A549 (cell line): ENCODE measurements around the gene CCDC33. TPM values are rescaled to one million over a fixed set of nuclear protein-coding genes. Genes with fewer than 3 reads are reported as not detected.

ENCODE experiments used
- ATAC-seq, 2 experiments: fragments of 200-7000 bp in 1 of 2; fragments of >200 bp in 1 of 2; cut with Nextera tagmentation in 1 of 2; cut with Tn5 transposase in 1 of 2; 3 replicates each; pipeline versions ENCODE4 v1.8.0 to v1.9.1; 2018 to 2020; ENCODE audit warnings: mild to moderate bottlenecking in 1 of 2, moderate library complexity in 1 of 2
- CTCF ChIA-PET: fragments of 300-600 bp; sonication (Branson Sonifier 250); formaldehyde crosslinking; extraction: SDS; loops from one replicate; lab custom pipeline; 2021; ENCODE audit warnings: antibody characterized with exemption, inconsistent platforms; lab: Yijun Ruan, JAX
- POLR2A ChIA-PET: fragments of 350-600 bp; formaldehyde crosslinking; extraction: SDS; loops from one replicate; lab custom pipeline; 2021; ENCODE audit warnings: antibody characterized with exemption, inconsistent platforms; lab: Yijun Ruan, JAX
- DNase-seq, 2 experiments: peaks; one replicate each; pipeline versions ENCODE4 v3.0.0 to v3.0.0-alpha.2; 2011 to 2016; ENCODE audit warnings: low read depth in 1 of 2, low spot score in 1 of 2
- FAIRE-seq: peaks from 2 replicates; lab custom pipeline; 2011; peaks lifted over from hg19 to GRCh38; lab: Jason Lieb, UNC
- H3K27ac ChIP-seq, 2 experiments: fragments of >200 bp; sonication (Bioruptor Twin); formaldehyde crosslinking; 3 replicates each; pipeline ENCODE4 v1.5.1; 2016 to 2017
- H3K4me1 ChIP-seq: fragments of >200 bp; sonication (Bioruptor Twin); formaldehyde crosslinking; 3 replicates; pipeline ENCODE4 v1.6.1; 2016
- H3K4me2 ChIP-seq: fragments of >200 bp; sonication (Bioruptor Twin); formaldehyde crosslinking; 3 replicates; pipeline ENCODE4 v1.6.1; 2016
- H3K4me3 ChIP-seq: fragments of >200 bp; sonication (Bioruptor Twin); formaldehyde crosslinking; 3 replicates; pipeline ENCODE4 v1.5.1; 2016
- H3K9me3 ChIP-seq: fragments of >200 bp; sonication (Bioruptor Twin); formaldehyde crosslinking; 3 replicates; pipeline ENCODE4 v1.6.1; 2016
- ATOH8 ChIP-seq: fragments of 250-450 bp; sonication (Bioruptor Pico); IDR thresholded peaks from 2 replicates; pipeline ENCODE4 v1.5.0; 2020; ENCODE audit warnings: low read depth, mild to moderate bottlenecking, moderate library complexity
- CHD2 ChIP-seq: fragments of 150-350 bp; IDR thresholded peaks from 2 replicates; pipeline ENCODE4 v1.6.1; 2014; ENCODE audit warnings: low read length; ENCODE audit not compliant: partially characterized antibody
- EHMT2 ChIP-seq: fragments of 200-600 bp; sonication (generic); IDR thresholded peaks from 2 replicates; pipeline ENCODE4 v1.6.1; 2016; ENCODE audit warnings: antibody characterized with exemption, low read depth, mild to moderate bottlenecking, moderate library complexity
- ELK1 ChIP-seq: fragments of 150-350 bp; IDR thresholded peaks from 2 replicates; pipeline ENCODE4 v1.6.1; 2014; ENCODE audit warnings: low read depth, mild to moderate bottlenecking, low read length
- EP300 ChIP-seq, 2 experiments: fragments of >200 bp; sonication (Bioruptor Twin); formaldehyde crosslinking; IDR thresholded peaks; 2 replicates in 1 of 2; 3 replicates in 1 of 2; pipeline ENCODE4 v1.6.1; 2016 to 2017
- ESRRA ChIP-seq: fragments of 150-350 bp; IDR thresholded peaks from 2 replicates; pipeline ENCODE4 v1.6.1; 2014; ENCODE audit warnings: mild to moderate bottlenecking, low read length, borderline replicate concordance
- FOSL2 ChIP-seq, 2 experiments: fragments of 450-650 bp in 1 of 2; fragments of >200 bp in 1 of 2; sonication (Bioruptor Twin) in 1 of 2; formaldehyde crosslinking; IDR thresholded peaks; 2 replicates each; pipeline versions ENCODE4 v1.5.0 to v1.6.1; 2016 to 2020; ENCODE audit warnings: mild to moderate bottlenecking in 1 of 2, moderate library complexity in 1 of 2
- HMGXB4 ChIP-seq: fragments of 250-450 bp; sonication (Bioruptor Pico); IDR thresholded peaks from 2 replicates; pipeline ENCODE4 v1.5.0; 2021; ENCODE audit warnings: mild to moderate bottlenecking, moderate library complexity, borderline replicate concordance
- JUN ChIP-seq, 2 experiments: fragments of >200 bp; sonication (Bioruptor Twin); formaldehyde crosslinking; IDR thresholded peaks; 2 replicates in 1 of 2; 3 replicates in 1 of 2; pipeline ENCODE4 v1.6.1; 2016 to 2017
- JUNB ChIP-seq: fragments of >200 bp; sonication (Bioruptor Twin); formaldehyde crosslinking; IDR thresholded peaks from 2 replicates; pipeline ENCODE4 v1.6.1; 2016
- POLR2AphosphoS2 ChIP-seq: conservative IDR thresholded peaks from 2 replicates; pipeline ENCODE4 v1.6.1; 2012; ENCODE audit warnings: low read length, improper control_type of control experiment, inconsistent platforms
- RARB ChIP-seq: fragments of 250-450 bp; sonication (Bioruptor Pico); IDR thresholded peaks from 2 replicates; pipeline ENCODE4 v1.8.0; 2021; ENCODE audit warnings: mild to moderate bottlenecking, moderate library complexity
- TP53 ChIP-seq: fragments of 250-450 bp; sonication (Bioruptor Pico); IDR thresholded peaks from 2 replicates; pipeline ENCODE4 v1.5.0; 2021; ENCODE audit warnings: mild to moderate bottlenecking, moderate library complexity
- ZC3H11A ChIP-seq: fragments of 450-650 bp; IDR thresholded peaks from 2 replicates; pipeline ENCODE4 v1.6.1; 2014; ENCODE audit warnings: antibody characterized with exemption, mild to moderate bottlenecking
- ZNF302 ChIP-seq: fragments of 250-450 bp; sonication (Bioruptor Pico); IDR thresholded peaks from 2 replicates; pipeline ENCODE4 v1.9.0; 2021; ENCODE audit warnings: inconsistent platforms, mild to moderate bottlenecking, moderate library complexity
- WGBS: methylation state at CpG from one replicate; pipeline ENCODE4 v1.1.6; 2017; ENCODE audit errors: missing lambda C conversion rate; 5-methylcytosine and 5-hydroxymethylcytosine counted together
- polyA plus RNA-seq, 4 experiments: library from polyadenylated mRNA; depleted of rRNA in 3 of 4; stranded (reverse); fragments of >200 nt; fragmentation: RNase III in 1 of 4; extraction: RNeasy Plus Mini Kit Qiagen cat#74134 plus additional on column Dnase treatment in 1 of 4; gene quantifications; 2 replicates in 3 of 4; 3 replicates in 1 of 4; pipeline ENCODE4 v1.2.3, GENCODE V29; 2011 to 2017
- TF ChIP-seq, protein P1 (sequence below): fragments of 200-600 bp; sonication (generic); IDR thresholded peaks from 2 replicates; pipeline ENCODE4 v1.6.1; 2016; ENCODE audit warnings: antibody characterized with exemption, mild to moderate bottlenecking, moderate library complexity

Gene CCDC33
- polyA plus RNA-seq, 2 of the 4 experiments (the other 2 are of a cell fraction), result 5.9 to 9.2 TPM

- no peak overlapping the region for H3K4me3 ChIP-seq
- ChIA-PET POLR2A (no interaction called here), CTCF (interaction anchor here (1.2 to 3.3 kb wide), 2 partner anchors 9 to 17 kb away, joined by 4 to 10 read pairs; no protein-coding TSS in a partner anchor)
- WGBS, result 86% methylated on average over 48 of the region's 75 CpGs
- no peaks in the 10 kb centered on the region for H3K9me3 ChIP-seq
- H3K27ac ChIP-seq, result no peak overlapping the region
- no peaks in the 10 kb centered on the region for H3K4me1 ChIP-seq
- no peak for FAIRE-seq
- no peak for ATAC-seq
- no peak for TF ChIP-seq JUNB
- TF ChIP-seq ATOH8 (CRISPR knock-in tag), result no peak
- TF ChIP-seq JUN (IDR thresholded peaks at IDR 0.05), result no peak
- TF ChIP-seq ELK1, result no peak
- no peak for TF ChIP-seq POLR2AphosphoS2
- no peak for TF ChIP-seq RARB (CRISPR knock-in tag)
- no peak for TF ChIP-seq EP300 (IDR thresholded peaks at IDR 0.05)
- no peak for TF ChIP-seq HMGXB4 (CRISPR knock-in tag)
- no peak for TF ChIP-seq ESRRA
- TF ChIP-seq, protein P1, sequence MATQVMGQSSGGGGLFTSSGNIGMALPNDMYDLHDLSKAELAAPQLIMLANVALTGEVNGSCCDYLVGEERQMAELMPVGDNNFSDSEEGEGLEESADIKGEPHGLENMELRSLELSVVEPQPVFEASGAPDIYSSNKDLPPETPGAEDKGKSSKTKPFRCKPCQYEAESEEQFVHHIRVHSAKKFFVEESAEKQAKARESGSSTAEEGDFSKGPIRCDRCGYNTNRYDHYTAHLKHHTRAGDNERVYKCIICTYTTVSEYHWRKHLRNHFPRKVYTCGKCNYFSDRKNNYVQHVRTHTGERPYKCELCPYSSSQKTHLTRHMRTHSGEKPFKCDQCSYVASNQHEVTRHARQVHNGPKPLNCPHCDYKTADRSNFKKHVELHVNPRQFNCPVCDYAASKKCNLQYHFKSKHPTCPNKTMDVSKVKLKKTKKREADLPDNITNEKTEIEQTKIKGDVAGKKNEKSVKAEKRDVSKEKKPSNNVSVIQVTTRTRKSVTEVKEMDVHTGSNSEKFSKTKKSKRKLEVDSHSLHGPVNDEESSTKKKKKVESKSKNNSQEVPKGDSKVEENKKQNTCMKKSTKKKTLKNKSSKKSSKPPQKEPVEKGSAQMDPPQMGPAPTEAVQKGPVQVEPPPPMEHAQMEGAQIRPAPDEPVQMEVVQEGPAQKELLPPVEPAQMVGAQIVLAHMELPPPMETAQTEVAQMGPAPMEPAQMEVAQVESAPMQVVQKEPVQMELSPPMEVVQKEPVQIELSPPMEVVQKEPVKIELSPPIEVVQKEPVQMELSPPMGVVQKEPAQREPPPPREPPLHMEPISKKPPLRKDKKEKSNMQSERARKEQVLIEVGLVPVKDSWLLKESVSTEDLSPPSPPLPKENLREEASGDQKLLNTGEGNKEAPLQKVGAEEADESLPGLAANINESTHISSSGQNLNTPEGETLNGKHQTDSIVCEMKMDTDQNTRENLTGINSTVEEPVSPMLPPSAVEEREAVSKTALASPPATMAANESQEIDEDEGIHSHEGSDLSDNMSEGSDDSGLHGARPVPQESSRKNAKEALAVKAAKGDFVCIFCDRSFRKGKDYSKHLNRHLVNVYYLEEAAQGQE, result no peak
- no peak for TF ChIP-seq CHD2
- no peak for TF ChIP-seq FOSL2 (IDR thresholded peaks at IDR 0.05)
- no peak for TF ChIP-seq FOSL2 (CRISPR knock-in tag; IDR thresholded peaks at IDR 0.05)
- TF ChIP-seq ZC3H11A, result no peak
- TF ChIP-seq EHMT2, result no peak
- H3K4me2 ChIP-seq, result no peak overlapping the region
- DNase-seq, result no peak
Measured at GRCh38 chr15:74365598-74366445, 129.7 kb downstream of the CCDC33 start.

DNA sequence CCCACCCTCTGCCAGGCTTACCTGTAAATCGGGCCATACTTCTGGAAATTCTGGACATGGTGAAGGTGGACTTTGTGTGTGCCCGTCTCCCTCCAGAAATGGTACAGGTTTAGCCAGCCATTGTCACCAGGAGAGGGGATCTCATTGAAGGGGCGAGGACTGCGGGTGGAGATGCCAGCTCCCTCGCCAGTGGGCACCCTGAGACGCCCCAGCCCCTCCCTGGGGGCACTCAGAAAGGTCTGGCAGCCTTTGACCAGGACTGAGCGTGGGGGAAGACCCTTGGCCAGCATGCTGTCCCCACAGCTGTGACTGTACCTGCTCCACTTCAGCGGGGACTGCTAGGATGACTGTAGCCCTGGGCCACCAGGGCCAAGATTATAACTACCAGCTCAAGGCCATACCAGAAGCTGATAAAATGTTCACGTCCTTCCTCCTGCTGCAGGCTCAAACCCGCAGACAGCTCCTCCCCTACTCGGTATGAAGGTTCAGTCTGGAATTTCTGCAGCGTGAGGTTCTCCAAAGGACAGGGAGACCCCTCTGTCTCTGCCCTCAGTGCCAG lies 131.2 kb downstream of the CCDC33 start, which contains the start of gene CYP11A1:
Gene CYP11A1, minus strand, starts transcription at position 351 of the 559 bp plus-strand sequence. Its CDS starts 61 bp downstream, at position 290.
- ATAC-seq, result no peak
- WGBS, result 78% methylated on average over 6 of the region's 12 CpGs
- H3K4me1 ChIP-seq, result no peaks in the 10 kb centered on the region
- H3K27ac ChIP-seq, result no peak within 1 kb of the TSS
- DNase-seq, result no peak
- ChIA-PET POLR2A (no interaction called here), CTCF (interaction anchor here (1.0 to 23.0 kb wide), 4 partner anchors 11 to 401 kb away, joined by 3 to 681 read pairs (median 4); partner anchors contain the start of gene SEMA7A)
- no peaks in the 10 kb centered on the region for H3K9me3 ChIP-seq
- H3K4me3 ChIP-seq, result no peak within 1 kb of the TSS
- no peak for FAIRE-seq
- H3K4me2 ChIP-seq, result no peak within 1 kb of the TSS
- TF ChIP-seq ZNF302 (CRISPR knock-in tag) (no peak), TP53 (CRISPR knock-in tag) (no peak)
- TF ChIP-seq, all 56 proteins: peak for 0
